SU-DHL-6 (cell line): ENCODE results near the gene HORMAD2.

ENCODE experiments used
- EZH2phosphoT487 ChIP-seq: fragments of 200-600 bp; sonication (generic), shearing (Covaris generic); conservative IDR thresholded peaks from 2 replicates; pipeline ENCODE4 v1.6.1; 2018; ENCODE audit warnings: mild to moderate bottlenecking, antibody characterized with exemption, low read length, moderate library complexity, mixed read lengths
- TF ChIP-seq, protein P1 (sequence below): fragments of 200-600 bp; sonication (generic); IDR thresholded peaks from one replicate; pipeline ENCODE4 v1.5.1; 2017; ENCODE audit warnings: antibody characterized with exemption, mild to moderate bottlenecking, low read length, moderate library complexity; ENCODE audit not compliant: insufficient read depth, poor library complexity, severe bottlenecking

DNA sequence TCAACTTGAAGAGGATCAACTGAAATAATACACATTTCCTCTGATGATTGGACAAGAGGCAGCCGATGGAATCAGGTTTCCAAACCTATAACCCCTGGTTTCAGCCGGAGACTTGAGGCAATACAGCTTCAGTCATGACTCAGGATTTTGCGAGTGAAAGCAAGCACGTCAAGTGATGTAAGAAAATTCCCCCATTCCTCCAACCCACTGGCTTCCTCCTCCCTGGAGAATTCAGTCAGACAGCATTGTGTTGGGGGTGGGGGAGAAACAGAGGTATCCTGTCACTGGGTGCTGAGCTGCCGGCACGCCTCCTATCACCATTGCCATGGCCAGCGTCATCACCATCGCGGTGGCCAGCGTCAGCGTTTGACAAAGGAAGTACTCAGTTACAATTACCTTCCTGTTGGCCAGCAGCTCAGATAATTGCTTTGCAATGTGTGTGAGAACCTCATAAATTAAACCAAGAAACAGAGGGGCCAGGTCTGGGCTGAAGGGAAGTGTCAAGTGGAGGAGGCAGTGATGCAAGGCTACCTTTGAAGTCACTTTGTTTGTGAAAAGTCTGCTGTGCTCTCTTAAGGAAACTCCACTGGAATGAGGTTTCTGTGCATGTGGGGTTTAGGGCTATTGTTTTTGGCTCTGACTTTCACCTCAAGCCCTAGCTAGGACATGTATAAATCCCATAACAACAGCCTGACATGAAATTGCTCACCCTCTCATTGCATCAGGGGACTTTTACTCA is 116.0 kb downstream of the HORMAD2 start:
- TF ChIP-seq, protein P1, sequence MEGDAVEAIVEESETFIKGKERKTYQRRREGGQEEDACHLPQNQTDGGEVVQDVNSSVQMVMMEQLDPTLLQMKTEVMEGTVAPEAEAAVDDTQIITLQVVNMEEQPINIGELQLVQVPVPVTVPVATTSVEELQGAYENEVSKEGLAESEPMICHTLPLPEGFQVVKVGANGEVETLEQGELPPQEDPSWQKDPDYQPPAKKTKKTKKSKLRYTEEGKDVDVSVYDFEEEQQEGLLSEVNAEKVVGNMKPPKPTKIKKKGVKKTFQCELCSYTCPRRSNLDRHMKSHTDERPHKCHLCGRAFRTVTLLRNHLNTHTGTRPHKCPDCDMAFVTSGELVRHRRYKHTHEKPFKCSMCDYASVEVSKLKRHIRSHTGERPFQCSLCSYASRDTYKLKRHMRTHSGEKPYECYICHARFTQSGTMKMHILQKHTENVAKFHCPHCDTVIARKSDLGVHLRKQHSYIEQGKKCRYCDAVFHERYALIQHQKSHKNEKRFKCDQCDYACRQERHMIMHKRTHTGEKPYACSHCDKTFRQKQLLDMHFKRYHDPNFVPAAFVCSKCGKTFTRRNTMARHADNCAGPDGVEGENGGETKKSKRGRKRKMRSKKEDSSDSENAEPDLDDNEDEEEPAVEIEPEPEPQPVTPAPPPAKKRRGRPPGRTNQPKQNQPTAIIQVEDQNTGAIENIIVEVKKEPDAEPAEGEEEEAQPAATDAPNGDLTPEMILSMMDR = no peak
- TF ChIP-seq EZH2phosphoT487 = no peak
